Common myeloid progenitor, CD34-positive (primary cell): Measurements from ENCODE around the gene RBM27. TPM values are rescaled to one million over a fixed set of nuclear protein-coding genes. Genes with fewer than 3 reads are reported as not detected.

Experiments used
- CTCF ChIA-PET: fragments of 350-600 bp; sonication (Branson Sonifier 250); formaldehyde crosslinking; loops from one replicate; lab custom pipeline; 2021; ENCODE audit warnings: antibody characterized with exemption; lab: Charles Lee
- POLR2A ChIA-PET: fragments of 350-600 bp; sonication (Branson Sonifier 250); formaldehyde crosslinking; loops from one replicate; lab custom pipeline; 2021; ENCODE audit warnings: antibody characterized with exemption; lab: Charles Lee
- DNase-seq, 3 donors: peaks; one replicate each; pipeline versions ENCODE4 v3.0.0 to v3.0.0-alpha.2; 2013
- H3K27ac ChIP-seq, 2 experiments: 1 replicate in 1 of 2; 2 replicates in 1 of 2; pipeline ENCODE4 v1.7.0; 2013; ENCODE audit warnings: inconsistent platforms in 2 of 2, low read length in 2 of 2, mild to moderate bottlenecking in 2 of 2, low read depth in 1 of 2, moderate library complexity in 1 of 2; ENCODE audit not compliant: severe bottlenecking in 2 of 2, insufficient read depth in 1 of 2, poor library complexity in 1 of 2
- H3K27me3 ChIP-seq, 5 experiments: replicated peaks in 2 of 5; 1 replicate in 3 of 5; 2 replicates in 2 of 5; pipeline versions ENCODE4 v1.6.1 to v1.7.0; 2013; ENCODE audit warnings: low read length in 4 of 5, mild to moderate bottlenecking in 2 of 5, moderate library complexity in 2 of 5, inconsistent platforms in 1 of 5; ENCODE audit not compliant: insufficient read depth in 5 of 5, control insufficient read depth in 4 of 5
- H3K36me3 ChIP-seq, 4 experiments: 1 replicate in 2 of 4; 2 replicates in 2 of 4; pipeline versions ENCODE4 v1.6.1 to v1.7.0; 2013; ENCODE audit warnings: low read length in 3 of 4, control low read depth in 1 of 4, mild to moderate bottlenecking in 1 of 4; ENCODE audit not compliant: control insufficient read depth in 4 of 4, insufficient read depth in 4 of 4
- H3K4me1 ChIP-seq, 4 experiments: 1 replicate in 3 of 4; 2 replicates in 1 of 4; pipeline versions ENCODE4 v1.6.1 to v1.7.1; 2013; ENCODE audit warnings: low read length in 3 of 4, mild to moderate bottlenecking in 3 of 4, control low read depth in 1 of 4, inconsistent platforms in 1 of 4, moderate library complexity in 1 of 4; ENCODE audit not compliant: control insufficient read depth in 4 of 4, insufficient read depth in 4 of 4; ENCODE audit errors: control extremely low read depth in 1 of 4
- H3K4me3 ChIP-seq, 7 experiments: 1 replicate in 4 of 7; 2 replicates in 3 of 7; pipeline versions ENCODE4 v1.5.1 to v1.7.0; 2013; ENCODE audit warnings: mild to moderate bottlenecking in 7 of 7, low read length in 6 of 7, moderate library complexity in 6 of 7, inconsistent platforms in 2 of 7, low read depth in 2 of 7, control low read depth in 1 of 7; ENCODE audit not compliant: insufficient read depth in 4 of 7, control insufficient read depth in 1 of 7; ENCODE audit errors: extremely low read depth in 1 of 7
- H3K9me3 ChIP-seq, 5 experiments: 1 replicate in 4 of 5; 2 replicates in 1 of 5; pipeline versions ENCODE4 v1.6.1 to v1.7.1; 2013; ENCODE audit warnings: low read length in 4 of 5, mild to moderate bottlenecking in 2 of 5, inconsistent platforms in 1 of 5, low read depth in 1 of 5, moderate library complexity in 1 of 5; ENCODE audit not compliant: control insufficient read depth in 4 of 5, insufficient read depth in 2 of 5; ENCODE audit errors: control extremely low read depth in 1 of 5
- WGBS: methylation state at CpG from one replicate; pipeline ENCODE4 v1.1.5; 2013; ENCODE audit not compliant: insufficient coverage; 5-methylcytosine and 5-hydroxymethylcytosine counted together
- polyA plus RNA-seq: library from polyadenylated mRNA; unstranded; fragments of 120-200 nt; gene quantifications from one replicate; pipeline ENCODE4 v1.2.1, GENCODE V29; 2013

The RBM27 gene, protein sequence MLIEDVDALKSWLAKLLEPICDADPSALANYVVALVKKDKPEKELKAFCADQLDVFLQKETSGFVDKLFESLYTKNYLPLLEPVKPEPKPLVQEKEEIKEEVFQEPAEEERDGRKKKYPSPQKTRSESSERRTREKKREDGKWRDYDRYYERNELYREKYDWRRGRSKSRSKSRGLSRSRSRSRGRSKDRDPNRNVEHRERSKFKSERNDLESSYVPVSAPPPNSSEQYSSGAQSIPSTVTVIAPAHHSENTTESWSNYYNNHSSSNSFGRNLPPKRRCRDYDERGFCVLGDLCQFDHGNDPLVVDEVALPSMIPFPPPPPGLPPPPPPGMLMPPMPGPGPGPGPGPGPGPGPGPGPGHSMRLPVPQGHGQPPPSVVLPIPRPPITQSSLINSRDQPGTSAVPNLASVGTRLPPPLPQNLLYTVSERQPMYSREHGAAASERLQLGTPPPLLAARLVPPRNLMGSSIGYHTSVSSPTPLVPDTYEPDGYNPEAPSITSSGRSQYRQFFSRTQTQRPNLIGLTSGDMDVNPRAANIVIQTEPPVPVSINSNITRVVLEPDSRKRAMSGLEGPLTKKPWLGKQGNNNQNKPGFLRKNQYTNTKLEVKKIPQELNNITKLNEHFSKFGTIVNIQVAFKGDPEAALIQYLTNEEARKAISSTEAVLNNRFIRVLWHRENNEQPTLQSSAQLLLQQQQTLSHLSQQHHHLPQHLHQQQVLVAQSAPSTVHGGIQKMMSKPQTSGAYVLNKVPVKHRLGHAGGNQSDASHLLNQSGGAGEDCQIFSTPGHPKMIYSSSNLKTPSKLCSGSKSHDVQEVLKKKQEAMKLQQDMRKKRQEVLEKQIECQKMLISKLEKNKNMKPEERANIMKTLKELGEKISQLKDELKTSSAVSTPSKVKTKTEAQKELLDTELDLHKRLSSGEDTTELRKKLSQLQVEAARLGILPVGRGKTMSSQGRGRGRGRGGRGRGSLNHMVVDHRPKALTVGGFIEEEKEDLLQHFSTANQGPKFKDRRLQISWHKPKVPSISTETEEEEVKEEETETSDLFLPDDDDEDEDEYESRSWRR
- polyA plus RNA-seq = 18.8 TPM

DNA sequence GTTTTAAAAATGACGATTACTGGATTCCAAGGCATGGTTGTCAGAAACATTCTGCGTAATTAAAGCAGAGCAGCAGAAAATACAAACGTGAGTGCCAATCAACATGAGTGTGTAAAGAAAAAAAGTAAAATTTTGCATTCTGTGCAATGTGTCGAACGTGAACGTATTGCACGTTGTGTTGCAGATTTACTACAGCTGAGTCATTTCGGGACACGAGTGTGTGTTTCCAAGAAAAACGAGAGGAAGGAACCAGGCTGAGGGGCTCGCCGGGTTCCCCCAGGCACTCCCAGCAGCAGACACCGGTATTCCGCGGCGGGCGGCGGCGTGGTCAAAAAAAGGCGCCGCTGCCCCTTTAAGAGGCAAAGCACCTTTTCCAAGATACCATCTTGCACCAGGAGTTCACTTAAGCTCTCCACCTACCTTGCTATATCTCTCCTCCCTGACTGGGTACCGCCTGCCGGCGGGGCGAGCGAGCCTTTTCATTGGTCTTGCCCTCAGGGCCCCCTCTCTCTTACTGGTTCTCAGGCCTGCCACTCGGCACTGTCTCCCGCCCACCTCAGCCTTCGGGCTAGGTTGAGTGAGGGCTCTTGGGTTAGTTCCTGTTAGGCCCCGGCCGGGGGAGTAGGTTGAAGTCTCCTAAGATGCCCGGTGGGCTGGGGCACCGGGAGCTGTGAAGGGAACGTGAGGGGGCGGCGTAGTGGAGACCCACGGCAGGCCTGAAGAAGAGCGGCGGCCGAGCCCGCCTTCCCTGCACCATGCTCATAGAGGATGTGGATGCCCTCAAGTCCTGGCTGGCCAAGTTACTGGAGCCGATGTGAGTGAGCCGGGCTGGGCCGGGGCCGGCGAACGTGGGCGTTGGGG, at the start of gene RBM27:
Gene RBM27 (plus strand): TSS at position 595 of the 861 bp plus-strand sequence. CDS start 161 bp downstream, at position 756.
- ChIA-PET CTCF (interaction anchor here (0.7 to 1.1 kb wide), 2 partner anchors 8 to 20 kb away, joined by 3 read pairs; no protein-coding TSS in a partner anchor), POLR2A (no interaction called here)
- Histone ChIP-seq H3K27me3 (no peaks in the 10 kb centered on the region), H3K4me1 (peaks cover 9 to 32% (median 21%) of the 10 kb centered on the region in 4 experiments), H3K9me3 (no peaks in the 10 kb centered on the region), H3K4me3 (peak within 1 kb of the TSS; percentile 72 to 97 (median 91)), H3K27ac (peak within 1 kb of the TSS; percentile 79 to 92), H3K36me3 (no peaks in the 10 kb centered on the region)
- 0% methylated on average over 30 of the region's 48 CpGs for WGBS
- peak; percentile 99 for DNase-seq

DNA sequence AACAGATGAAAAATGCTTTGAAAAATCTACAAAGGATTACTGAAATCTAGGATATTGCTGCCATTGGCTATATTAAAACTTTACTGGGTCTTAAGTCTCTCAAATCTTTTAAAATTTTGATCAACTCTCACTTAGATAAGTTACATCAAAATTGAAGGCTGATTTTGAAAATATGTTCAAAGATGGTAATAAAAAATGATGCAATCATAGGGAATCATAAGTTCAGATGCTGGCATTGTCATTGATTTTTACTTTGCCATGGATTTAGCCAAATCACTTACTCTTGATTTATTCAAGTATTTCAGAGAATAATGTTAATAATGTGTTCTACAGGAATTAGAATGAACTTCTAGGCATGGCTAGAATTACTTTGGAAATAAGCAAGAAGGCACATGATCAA, 45.1 kb upstream of the RBM27 start:
- H3K4me1 ChIP-seq = no peaks in the 10 kb centered on the region
- H3K27me3 ChIP-seq = no peaks in the 10 kb centered on the region
- POLR2A ChIA-PET = no interaction called here
- no peak overlapping the region for H3K27ac ChIP-seq
- no peak for DNase-seq
- no peak overlapping the region for H3K4me3 ChIP-seq
- CTCF ChIA-PET = no interaction called here
- H3K36me3 ChIP-seq = peaks cover 26 to 89% (median 57%) of the 10 kb centered on the region in 4 experiments
- H3K9me3 ChIP-seq = peaks cover 2 to 8% (median 5%) of the 10 kb centered on the region in 5 experiments

DNA sequence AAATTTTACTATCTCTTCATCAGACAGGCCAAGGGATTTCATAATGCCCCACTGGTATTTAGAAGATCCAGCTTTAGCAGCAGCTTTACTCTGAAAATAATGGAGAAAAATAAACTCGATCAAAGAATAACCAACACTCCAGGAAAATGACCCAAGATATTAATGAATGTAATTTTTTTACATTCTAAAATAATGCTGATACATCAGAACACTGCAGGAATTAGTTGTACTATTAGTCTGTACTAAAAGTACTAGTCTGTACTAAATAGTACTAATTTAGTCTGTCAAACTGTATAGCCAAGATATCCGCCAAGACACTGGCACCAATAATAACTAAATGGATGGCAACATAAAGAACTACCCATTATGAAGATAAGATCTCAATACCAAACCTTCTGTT, 39.0 kb upstream of the RBM27 start:
- no peaks in the 10 kb centered on the region for H3K4me1 ChIP-seq
- DNase-seq = no peak
- no peak overlapping the region for H3K27ac ChIP-seq
- 100% methylated on average over 1 of the region's 2 CpGs for WGBS
- CTCF ChIA-PET = no interaction called here
- H3K9me3 ChIP-seq = peaks cover 2 to 8% (median 5%) of the 10 kb centered on the region in 5 experiments
- H3K27me3 ChIP-seq = no peaks in the 10 kb centered on the region
- peaks cover 40 to 87% (median 61%) of the 10 kb centered on the region in 4 experiments for H3K36me3 ChIP-seq
- no peak overlapping the region for H3K4me3 ChIP-seq
- POLR2A ChIA-PET = no interaction called here

DNA sequence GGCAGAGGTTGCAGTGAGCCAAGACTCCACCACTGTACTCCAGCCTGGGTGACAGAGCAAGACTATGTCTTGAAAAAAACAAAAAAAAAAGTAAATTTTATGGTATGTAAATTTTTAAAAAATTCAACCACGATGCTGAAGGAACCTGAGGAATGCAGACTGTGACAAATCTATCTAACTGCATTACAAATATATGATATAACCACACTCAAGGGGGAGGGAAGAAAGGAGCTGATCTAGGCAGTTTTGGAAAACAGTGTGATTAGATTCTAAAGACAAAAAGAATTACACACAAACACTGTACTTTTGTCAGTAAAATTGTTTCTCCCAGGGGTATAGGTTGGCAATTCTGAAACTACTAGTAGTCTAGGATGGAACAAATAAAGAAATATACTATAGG, 37.9 kb upstream of the RBM27 start:
- H3K27me3 ChIP-seq = no peaks in the 10 kb centered on the region
- no CpG with 5 or more reads among the region's 1 CpG for WGBS
- H3K4me3 ChIP-seq = no peak overlapping the region
- no peak overlapping the region for H3K27ac ChIP-seq
- DNase-seq = no peak
- POLR2A ChIA-PET = no interaction called here
- H3K4me1 ChIP-seq = no peaks in the 10 kb centered on the region
- peaks cover 2 to 8% (median 5%) of the 10 kb centered on the region in 5 experiments for H3K9me3 ChIP-seq
- CTCF ChIA-PET = interaction anchor here (1.4 to 1.6 kb wide), 2 partner anchors 13 to 48 kb away, joined by 3 to 4 read pairs; no protein-coding TSS in a partner anchor
- H3K36me3 ChIP-seq = peaks cover 42 to 85% (median 60%) of the 10 kb centered on the region in 4 experiments

DNA sequence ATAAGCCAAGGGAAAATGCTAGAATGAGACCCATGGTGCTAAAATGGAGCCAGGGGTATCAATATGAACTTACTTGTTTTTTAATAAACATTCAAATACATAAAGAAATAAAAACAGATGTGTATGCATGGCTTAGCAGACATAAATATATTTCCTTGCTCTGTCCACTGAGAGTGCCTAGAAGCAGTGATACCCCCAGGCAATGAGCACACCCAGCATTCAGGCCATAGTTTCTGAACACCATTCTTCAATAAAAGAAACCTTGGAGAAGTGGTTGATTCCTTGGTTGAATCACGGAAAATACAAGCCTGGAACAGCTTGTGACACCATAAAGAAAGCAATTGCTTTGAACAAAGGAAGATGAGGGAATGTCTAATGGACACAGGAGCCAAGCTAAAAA, 37.5 kb upstream of the RBM27 start:
- ChIA-PET POLR2A (no interaction called here), CTCF (interaction anchor here (1.4 to 1.6 kb wide), 2 partner anchors 14 to 48 kb away, joined by 3 to 4 read pairs; no protein-coding TSS in a partner anchor)
- H3K27me3 ChIP-seq = no peaks in the 10 kb centered on the region
- peak overlapping the region in 1 of 2 experiments; percentile 25 for H3K27ac ChIP-seq
- no peak overlapping the region for H3K4me3 ChIP-seq
- H3K4me1 ChIP-seq = no peaks in the 10 kb centered on the region
- H3K9me3 ChIP-seq = peaks cover 2 to 8% (median 5%) of the 10 kb centered on the region in 5 experiments
- no CpG with 5 or more reads among the region's 1 CpG for WGBS
- peaks cover 45 to 86% (median 65%) of the 10 kb centered on the region in 4 experiments for H3K36me3 ChIP-seq
- DNase-seq = no peak

DNA sequence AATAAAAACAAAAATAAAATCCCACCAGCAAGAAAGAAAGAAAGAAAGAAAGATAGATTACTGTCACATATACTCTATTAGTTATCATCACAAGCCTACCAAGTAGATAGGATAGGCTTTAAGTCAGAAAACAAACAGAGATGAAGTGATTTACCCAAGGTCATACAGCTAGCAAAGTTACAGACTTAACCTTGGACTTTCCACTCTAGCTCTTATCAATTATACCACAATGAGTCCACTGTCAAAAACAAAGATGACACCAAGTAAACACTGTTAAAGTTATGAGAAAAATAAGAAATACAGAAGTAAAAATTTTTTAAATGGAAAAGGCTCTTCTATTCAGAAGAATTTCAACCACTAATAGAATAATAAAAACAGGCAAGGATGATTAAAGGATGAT, 34.3 kb upstream of the RBM27 start:
- ChIA-PET POLR2A (no interaction called here), CTCF (interaction anchor here (0.6 kb wide), 1 partner anchor 144 kb away, joined by 3 read pairs; no protein-coding TSS in a partner anchor)
- Histone ChIP-seq H3K4me3 (no peak overlapping the region), H3K9me3 (no peaks in the 10 kb centered on the region), H3K36me3 (peaks cover 24 to 60% (median 45%) of the 10 kb centered on the region in 4 experiments), H3K27ac (no peak overlapping the region), H3K4me1 (no peaks in the 10 kb centered on the region), H3K27me3 (no peaks in the 10 kb centered on the region)
- no peak for DNase-seq
